ENCODE results near the gene DNAJB1. TPM values are rescaled to one million over a fixed set of nuclear protein-coding genes. Genes with fewer than 3 reads are reported as not detected.

The DNAJB1 gene
- total RNA-seq, 1 donor from 2014 or later, result 45.7 TPM

GRCh38 chr19:14478113-14478545 lies 40.1 kb downstream of the DNAJB1 start:
- H3K9me3 Mint-ChIP-seq (ENCODE audit: unreplicated experiment), result no peaks in the 10 kb centered on the region
- TF ChIP-seq CTCF (IDR thresholded peaks at IDR 0.05; ENCODE audit: unreplicated experiment), result no peak
- no peak overlapping the region for H3K4me3 Mint-ChIP-seq (ENCODE audit: unreplicated experiment)
- no peak overlapping the region for H3K27ac Mint-ChIP-seq (ENCODE audit: unreplicated experiment)
- H3K36me3 Mint-ChIP-seq (ENCODE audit: low read depth, unreplicated experiment), result peaks cover 26% of the 10 kb centered on the region
- peaks cover 8% of the 10 kb centered on the region for H3K4me1 Mint-ChIP-seq (ENCODE audit: unreplicated experiment)
- H3K27me3 Mint-ChIP-seq (ENCODE audit: unreplicated experiment), result peaks cover 25% of the 10 kb centered on the region
- DNase-seq (ENCODE audit: low spot score), result no peak

- no peak for TF ChIP-seq CTCF (IDR thresholded peaks at IDR 0.05; ENCODE audit: unreplicated experiment)
- Mint-ChIP-seq H3K27me3 (ENCODE audit: unreplicated experiment) (peaks cover 28% of the 10 kb centered on the region), H3K4me3 (ENCODE audit: unreplicated experiment) (no peak overlapping the region), H3K36me3 (ENCODE audit: low read depth, unreplicated experiment) (peaks cover 26% of the 10 kb centered on the region), H3K4me1 (ENCODE audit: unreplicated experiment) (peaks cover 13% of the 10 kb centered on the region), H3K9me3 (ENCODE audit: unreplicated experiment) (no peaks in the 10 kb centered on the region), H3K27ac (ENCODE audit: unreplicated experiment) (no peak overlapping the region)
- DNase-seq (ENCODE audit: low spot score), result no peak
Measured at GRCh38 chr19:14477418-14478112, 40.6 kb downstream of the DNAJB1 start.

- Mint-ChIP-seq H3K4me3 (ENCODE audit: unreplicated experiment) (peak overlapping the region; percentile 33), H3K36me3 (ENCODE audit: low read depth, unreplicated experiment) (peaks cover 21% of the 10 kb centered on the region), H3K9me3 (ENCODE audit: unreplicated experiment) (no peaks in the 10 kb centered on the region), H3K27ac (ENCODE audit: unreplicated experiment) (peak overlapping the region; percentile 36), H3K27me3 (ENCODE audit: unreplicated experiment) (peaks cover 31% of the 10 kb centered on the region), H3K4me1 (ENCODE audit: unreplicated experiment) (peaks cover 13% of the 10 kb centered on the region)
- no peak for TF ChIP-seq CTCF (IDR thresholded peaks at IDR 0.05; ENCODE audit: unreplicated experiment)
- DNase-seq (ENCODE audit: low spot score), result no peak
Measured at GRCh38 chr19:14476673-14477401, 41.4 kb downstream of the DNAJB1 start.

- H3K27ac Mint-ChIP-seq (ENCODE audit: unreplicated experiment), result peak overlapping the region; percentile 72
- H3K36me3 Mint-ChIP-seq (ENCODE audit: low read depth, unreplicated experiment), result peaks cover 19% of the 10 kb centered on the region
- H3K4me3 Mint-ChIP-seq (ENCODE audit: unreplicated experiment), result peak overlapping the region; percentile 33
Measured at GRCh38 chr19:14476327-14476672, 41.9 kb downstream of the DNAJB1 start.

More at GRCh38 chr19:14476327-14476672, 41.9 kb downstream of the DNAJB1 start:
- peaks cover 33% of the 10 kb centered on the region for H3K27me3 Mint-ChIP-seq (ENCODE audit: unreplicated experiment)
- H3K4me1 Mint-ChIP-seq (ENCODE audit: unreplicated experiment), result peaks cover 13% of the 10 kb centered on the region
- no peaks in the 10 kb centered on the region for H3K9me3 Mint-ChIP-seq (ENCODE audit: unreplicated experiment)
- no peak for TF ChIP-seq CTCF (IDR thresholded peaks at IDR 0.05; ENCODE audit: unreplicated experiment)
- DNase-seq (ENCODE audit: low spot score), result no peak

All from endothelial cell (in vitro differentiated cells).